ENCODE data around the gene ZBTB7C.

The ZBTB7C gene

GRCh38 chr18:48365965-48366364 lies 43.2 kb downstream of the ZBTB7C start:
- no peaks in the 10 kb centered on the region for H3K27me3 ChIP-seq
- no peaks in the 10 kb centered on the region for H3K9me3 ChIP-seq
- H3K4me1 ChIP-seq = no peaks in the 10 kb centered on the region
- DNase-seq = no peak
- no peak overlapping the region for H3K4me3 ChIP-seq (ENCODE audit: low read depth, low read length)
- no peak for TF ChIP-seq CTCF (IDR thresholded peaks at IDR 0.05; ENCODE audit: low read depth, low read length)
- H3K36me3 ChIP-seq = no peaks in the 10 kb centered on the region

GRCh38 chr18:48364146-48364545 lies 45.0 kb downstream of the ZBTB7C start:
- H3K27me3 ChIP-seq = no peaks in the 10 kb centered on the region
- no peaks in the 10 kb centered on the region for H3K9me3 ChIP-seq
- DNase-seq = no peak
- H3K4me1 ChIP-seq = no peaks in the 10 kb centered on the region
- no peaks in the 10 kb centered on the region for H3K36me3 ChIP-seq
- TF ChIP-seq CTCF (IDR thresholded peaks at IDR 0.05; ENCODE audit: low read depth, low read length) = no peak
- no peak overlapping the region for H3K4me3 ChIP-seq (ENCODE audit: low read depth, low read length)

GRCh38 chr18:48363175-48363574 lies 46.0 kb downstream of the ZBTB7C start:
- H3K9me3 ChIP-seq = no peaks in the 10 kb centered on the region
- no peaks in the 10 kb centered on the region for H3K4me1 ChIP-seq
- no peak for TF ChIP-seq CTCF (IDR thresholded peaks at IDR 0.05; ENCODE audit: low read depth, low read length)

GRCh38 chr18:48361801-48362200 lies 47.4 kb downstream of the ZBTB7C start:
- no peaks in the 10 kb centered on the region for H3K27me3 ChIP-seq
- TF ChIP-seq CTCF (IDR thresholded peaks at IDR 0.05; ENCODE audit: low read depth, low read length) = no peak
- H3K4me1 ChIP-seq = no peaks in the 10 kb centered on the region
- no peaks in the 10 kb centered on the region for H3K36me3 ChIP-seq
- H3K4me3 ChIP-seq (ENCODE audit: low read depth, low read length) = no peak overlapping the region
- no peaks in the 10 kb centered on the region for H3K9me3 ChIP-seq
- no peak for DNase-seq

More at GRCh38 chr18:48363175-48363574, 46.0 kb downstream of the ZBTB7C start:
- no peaks in the 10 kb centered on the region for H3K36me3 ChIP-seq
- no peak for DNase-seq
- H3K27me3 ChIP-seq = no peaks in the 10 kb centered on the region
- no peak overlapping the region for H3K4me3 ChIP-seq (ENCODE audit: low read depth, low read length)

- Histone ChIP-seq H3K9me3 (no peaks in the 10 kb centered on the region), H3K36me3 (no peaks in the 10 kb centered on the region), H3K27me3 (no peaks in the 10 kb centered on the region), H3K4me3 (ENCODE audit: low read depth, low read length) (no peak overlapping the region), H3K4me1 (no peaks in the 10 kb centered on the region)
- TF ChIP-seq CTCF (IDR thresholded peaks at IDR 0.05; ENCODE audit: low read depth, low read length) = no peak
- no peak for DNase-seq
These were observed 48.7 kb downstream of the ZBTB7C start for GRCh38 chr18:48360376-48361021.

GRCh38 chr18:48359626-48360025 lies 49.6 kb downstream of the ZBTB7C start:
- Histone ChIP-seq H3K9me3 (no peaks in the 10 kb centered on the region), H3K27me3 (no peaks in the 10 kb centered on the region), H3K36me3 (no peaks in the 10 kb centered on the region), H3K4me3 (ENCODE audit: low read depth, low read length) (no peak overlapping the region), H3K4me1 (no peaks in the 10 kb centered on the region)
- no peak for DNase-seq
- no peak for TF ChIP-seq CTCF (IDR thresholded peaks at IDR 0.05; ENCODE audit: low read depth, low read length)
